ENCODE results near the gene ROPN1L. TPM values are rescaled to one million over a fixed set of nuclear protein-coding genes. Genes with fewer than 3 reads are reported as not detected.

Gene ROPN1L
- polyA plus RNA-seq, 1 donor from 2014 or later: 0.52 TPM

DNA sequence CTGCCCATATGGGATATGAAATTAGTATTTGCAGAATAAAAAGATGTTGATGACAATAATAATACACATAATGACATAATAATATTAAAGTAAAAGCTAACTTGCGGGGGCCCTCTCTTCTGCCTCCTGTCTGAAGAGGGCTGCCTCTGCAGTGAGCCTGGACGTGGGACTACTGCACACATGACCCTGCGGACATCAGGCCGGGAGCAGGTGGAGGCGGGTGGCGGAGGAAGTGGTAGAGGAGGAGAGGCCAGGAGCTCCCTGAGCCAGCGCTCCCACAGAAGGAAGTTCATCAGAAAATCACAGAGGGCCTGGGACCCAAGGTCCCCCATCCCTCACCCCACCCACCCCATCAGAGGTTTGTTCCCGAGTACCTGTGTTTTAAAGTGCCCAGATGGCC, 60.5 kb downstream of the ROPN1L start:
- Histone ChIP-seq H3K27me3 (ENCODE audit: insufficient read depth, low read depth, low read length) (no peaks in the 10 kb centered on the region), H3K36me3 (ENCODE audit: insufficient read depth, low read length) (no peaks in the 10 kb centered on the region), H3K9me3 (ENCODE audit: low read length) (no peaks in the 10 kb centered on the region), H3K27ac (ENCODE audit: low read length) (no peak overlapping the region), H3K9ac (ENCODE audit: low read length) (no peak overlapping the region), H3K4me2 (ENCODE audit: low read length) (no peak overlapping the region), H2AFZ (ENCODE audit: low read depth, low read length) (no peak overlapping the region), H4K20me1 (ENCODE audit: insufficient read depth) (no peaks in the 10 kb centered on the region), H3K79me2 (replicated peaks; ENCODE audit: insufficient read depth, low read length) (no peaks in the 10 kb centered on the region), H3K9me2 (ENCODE audit: insufficient read depth, low read length) (no peaks in the 10 kb centered on the region), H3F3A (ENCODE audit: insufficient read depth, low read length, poor library complexity, severe bottlenecking) (no peaks in the 10 kb centered on the region), H3K4me3 (ENCODE audit: low read length) (no peak overlapping the region)
- TF ChIP-seq POLR2AphosphoS5 (IDR thresholded peaks at IDR 0.05): no peak
- TF ChIP-seq TAF1 (IDR thresholded peaks at IDR 0.05; ENCODE audit: low read depth): no peak
- no peak for TF ChIP-seq SMC3 (conservative IDR thresholded peaks at IDR 0.05; ENCODE audit: poor library complexity)
- TF ChIP-seq, protein P1, sequence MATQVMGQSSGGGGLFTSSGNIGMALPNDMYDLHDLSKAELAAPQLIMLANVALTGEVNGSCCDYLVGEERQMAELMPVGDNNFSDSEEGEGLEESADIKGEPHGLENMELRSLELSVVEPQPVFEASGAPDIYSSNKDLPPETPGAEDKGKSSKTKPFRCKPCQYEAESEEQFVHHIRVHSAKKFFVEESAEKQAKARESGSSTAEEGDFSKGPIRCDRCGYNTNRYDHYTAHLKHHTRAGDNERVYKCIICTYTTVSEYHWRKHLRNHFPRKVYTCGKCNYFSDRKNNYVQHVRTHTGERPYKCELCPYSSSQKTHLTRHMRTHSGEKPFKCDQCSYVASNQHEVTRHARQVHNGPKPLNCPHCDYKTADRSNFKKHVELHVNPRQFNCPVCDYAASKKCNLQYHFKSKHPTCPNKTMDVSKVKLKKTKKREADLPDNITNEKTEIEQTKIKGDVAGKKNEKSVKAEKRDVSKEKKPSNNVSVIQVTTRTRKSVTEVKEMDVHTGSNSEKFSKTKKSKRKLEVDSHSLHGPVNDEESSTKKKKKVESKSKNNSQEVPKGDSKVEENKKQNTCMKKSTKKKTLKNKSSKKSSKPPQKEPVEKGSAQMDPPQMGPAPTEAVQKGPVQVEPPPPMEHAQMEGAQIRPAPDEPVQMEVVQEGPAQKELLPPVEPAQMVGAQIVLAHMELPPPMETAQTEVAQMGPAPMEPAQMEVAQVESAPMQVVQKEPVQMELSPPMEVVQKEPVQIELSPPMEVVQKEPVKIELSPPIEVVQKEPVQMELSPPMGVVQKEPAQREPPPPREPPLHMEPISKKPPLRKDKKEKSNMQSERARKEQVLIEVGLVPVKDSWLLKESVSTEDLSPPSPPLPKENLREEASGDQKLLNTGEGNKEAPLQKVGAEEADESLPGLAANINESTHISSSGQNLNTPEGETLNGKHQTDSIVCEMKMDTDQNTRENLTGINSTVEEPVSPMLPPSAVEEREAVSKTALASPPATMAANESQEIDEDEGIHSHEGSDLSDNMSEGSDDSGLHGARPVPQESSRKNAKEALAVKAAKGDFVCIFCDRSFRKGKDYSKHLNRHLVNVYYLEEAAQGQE (IDR thresholded peaks at IDR 0.05; ENCODE audit: borderline replicate concordance): no peak
- TF ChIP-seq RAD21 (conservative IDR thresholded peaks at IDR 0.05): no peak
- TF ChIP-seq EZH2 (IDR thresholded peaks at IDR 0.05; ENCODE audit: borderline replicate concordance, insufficient read depth, low read length, poor library complexity, severe bottlenecking): no peak

DNA sequence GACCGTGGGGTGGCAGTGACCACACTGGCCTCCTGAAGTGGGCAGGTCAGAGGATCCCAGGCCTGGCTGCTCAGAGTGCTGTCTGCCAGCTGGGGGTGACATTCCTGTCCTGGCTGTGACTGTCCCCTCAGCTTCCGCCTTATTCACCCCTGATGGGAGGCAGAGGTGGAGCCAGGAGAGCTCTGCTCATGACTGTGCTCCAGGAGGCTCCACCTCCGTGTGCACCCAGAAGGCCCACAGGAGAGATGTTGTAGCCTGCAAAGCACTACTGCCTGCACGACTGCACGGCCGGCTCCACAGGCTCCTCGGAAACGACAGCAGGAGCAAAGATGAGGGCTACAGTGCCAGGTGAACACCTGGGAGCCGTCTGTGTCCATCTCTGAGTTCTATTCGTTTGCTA, 60.9 kb downstream of the ROPN1L start:
- Histone ChIP-seq H3K9ac (ENCODE audit: low read length) (no peak overlapping the region), H3F3A (ENCODE audit: insufficient read depth, low read length, poor library complexity, severe bottlenecking) (no peaks in the 10 kb centered on the region), H3K79me2 (replicated peaks; ENCODE audit: insufficient read depth, low read length) (no peaks in the 10 kb centered on the region), H3K36me3 (ENCODE audit: insufficient read depth, low read length) (no peaks in the 10 kb centered on the region), H2AFZ (ENCODE audit: low read depth, low read length) (no peak overlapping the region), H3K27me3 (ENCODE audit: insufficient read depth, low read depth, low read length) (no peaks in the 10 kb centered on the region), H3K9me3 (ENCODE audit: low read length) (no peaks in the 10 kb centered on the region), H3K27ac (ENCODE audit: low read length) (no peak overlapping the region), H3K9me2 (ENCODE audit: insufficient read depth, low read length) (no peaks in the 10 kb centered on the region), H3K4me2 (ENCODE audit: low read length) (no peak overlapping the region), H3K4me3 (ENCODE audit: low read length) (no peak overlapping the region), H4K20me1 (ENCODE audit: insufficient read depth) (no peaks in the 10 kb centered on the region)
- no peak for TF ChIP-seq TAF1 (IDR thresholded peaks at IDR 0.05; ENCODE audit: low read depth)
- no peak for TF ChIP-seq POLR2AphosphoS5 (IDR thresholded peaks at IDR 0.05)
- no peak for TF ChIP-seq EP300 (conservative IDR thresholded peaks at IDR 0.05; ENCODE audit: poor library complexity, severe bottlenecking)
- TF ChIP-seq, protein P1 (IDR thresholded peaks at IDR 0.05; ENCODE audit: borderline replicate concordance): no peak
- no peak for TF ChIP-seq MXI1 (conservative IDR thresholded peaks at IDR 0.05; ENCODE audit: poor library complexity, severe bottlenecking)
- TF ChIP-seq EZH2 (IDR thresholded peaks at IDR 0.05; ENCODE audit: borderline replicate concordance, insufficient read depth, low read length, poor library complexity, severe bottlenecking): no peak
- TF ChIP-seq, protein P2, sequence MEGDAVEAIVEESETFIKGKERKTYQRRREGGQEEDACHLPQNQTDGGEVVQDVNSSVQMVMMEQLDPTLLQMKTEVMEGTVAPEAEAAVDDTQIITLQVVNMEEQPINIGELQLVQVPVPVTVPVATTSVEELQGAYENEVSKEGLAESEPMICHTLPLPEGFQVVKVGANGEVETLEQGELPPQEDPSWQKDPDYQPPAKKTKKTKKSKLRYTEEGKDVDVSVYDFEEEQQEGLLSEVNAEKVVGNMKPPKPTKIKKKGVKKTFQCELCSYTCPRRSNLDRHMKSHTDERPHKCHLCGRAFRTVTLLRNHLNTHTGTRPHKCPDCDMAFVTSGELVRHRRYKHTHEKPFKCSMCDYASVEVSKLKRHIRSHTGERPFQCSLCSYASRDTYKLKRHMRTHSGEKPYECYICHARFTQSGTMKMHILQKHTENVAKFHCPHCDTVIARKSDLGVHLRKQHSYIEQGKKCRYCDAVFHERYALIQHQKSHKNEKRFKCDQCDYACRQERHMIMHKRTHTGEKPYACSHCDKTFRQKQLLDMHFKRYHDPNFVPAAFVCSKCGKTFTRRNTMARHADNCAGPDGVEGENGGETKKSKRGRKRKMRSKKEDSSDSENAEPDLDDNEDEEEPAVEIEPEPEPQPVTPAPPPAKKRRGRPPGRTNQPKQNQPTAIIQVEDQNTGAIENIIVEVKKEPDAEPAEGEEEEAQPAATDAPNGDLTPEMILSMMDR (IDR thresholded peaks at IDR 0.05; ENCODE audit: poor library complexity, severe bottlenecking): no peak
- TF ChIP-seq SMC3 (conservative IDR thresholded peaks at IDR 0.05; ENCODE audit: poor library complexity): no peak
- TF ChIP-seq RAD21 (conservative IDR thresholded peaks at IDR 0.05): no peak
